ENCODE data around the gene DMC1. TPM values are rescaled to one million over a fixed set of nuclear protein-coding genes. Genes with fewer than 3 reads are reported as not detected.

The DMC1 gene
- total and polyA plus RNA-seq, 10 of the 15 experiments (the other 5 are each of a cell fraction or from before 2014, with no cell fraction given): 1.0 to 21.0 (median 4.5) TPM

- ChIA-PET SMC1A (ENCODE audit: uncharacterized antibody, unreplicated experiment) (interaction anchor here (1.1 kb wide), 1 partner anchor 10 kb away, joined by 3 read pairs; no protein-coding TSS in a partner anchor), POLR2A (no interaction called here), RAD21 (ENCODE audit: unreplicated experiment) (no interaction called here), CTCF (interaction anchor here (1.0 to 1.6 kb wide), 2 partner anchors 66 to 454 kb away, joined by 4 read pairs; no protein-coding TSS in a partner anchor)
- Histone ChIP-seq H3K36me3 (ENCODE audit: control insufficient read depth in 2 of 2, insufficient read depth in 2 of 2, low read length in 1 of 2) (peaks cover 0 to 20% of the 10 kb centered on the region in 2 experiments; a peak in 3 of 4 replicates), H3K9ac (ENCODE audit: control insufficient read depth, insufficient read depth, low read length) (peak within 1 kb of the TSS; percentile 100), H3K4me2 (ENCODE audit: control insufficient read depth, insufficient read depth) (peak within 1 kb of the TSS; percentile 88), H4K20me1 (ENCODE audit: control insufficient read depth, insufficient read depth) (0 out of 2 replicates have a peak, but pooled peaks cover 3% of the 10 kb centered on the region), H3K27ac (ENCODE audit: control insufficient read depth, insufficient read depth) (peak within 1 kb of the TSS; percentile 86), H3K79me2 (ENCODE audit: control insufficient read depth, insufficient read depth, low read length) (peaks cover 48% of the 10 kb centered on the region), H3K9me3 (replicated peaks; ENCODE audit: control insufficient read depth, insufficient read depth, low read length) (no peaks in the 10 kb centered on the region), H3K4me1 (ENCODE audit: control insufficient read depth, insufficient read depth, low read length) (no peaks in the 10 kb centered on the region; the same call in none of the 2 replicates), H2AFZ (ENCODE audit: control insufficient read depth, low read depth, low read length) (peak within 1 kb of the TSS; percentile 74), H3K27me3 (replicated peaks in 1 of 2; ENCODE audit: control insufficient read depth in 2 of 2, insufficient read depth in 2 of 2, low read length in 1 of 2) (no peaks in the 10 kb centered on the region), H3K4me3 (peak within 1 kb of the TSS; percentile 96)
- DNase-seq (ENCODE audit: low read depth, low spot score): peak; percentile 92
- TSS peak; percentile 97 for BruUV-seq (replicated peaks)
- 1% methylated on average over 74 of the region's 83 CpGs for WGBS (ENCODE audit: insufficient coverage, insufficient replicate concordance, low lambda C conversion rate, missing lambda C conversion rate)
- peak; percentile 84 for ATAC-seq
- FAIRE-seq: peak; percentile 96
- in situ Hi-C loops (cut with MboI): no loop called here
- intact Hi-C loops (cut with micrococcal nuclease; ENCODE audit: unreplicated experiment): loop anchor here (10.0 kb wide), 1 partner anchor 198 kb away; the partner anchor contains the start of genes GTPBP1 and JOSD1
- TF ChIP-seq CBX5 (IDR thresholded peaks at IDR 0.05; ENCODE audit: low read depth) (no peak), TAF1 (IDR thresholded peaks at IDR 0.05; ENCODE audit: borderline replicate concordance, low read depth, low read length) (peak; percentile 93), SMAD5 (IDR thresholded peaks at IDR 0.05; ENCODE audit: low read depth) (no peak), PAX8 (IDR thresholded peaks at IDR 0.05) (peak; percentile 94), YBX1 (IDR thresholded peaks at IDR 0.05) (no peak), TBL1XR1 (IDR thresholded peaks at IDR 0.05; ENCODE audit: low read depth, low read length) (0 out of 2 replicates have a peak, but pooled peaks have one; percentile 55), RUNX3 (IDR thresholded peaks at IDR 0.05; ENCODE audit: low read length) (peak; percentile 64), CHD1 (IDR thresholded peaks at IDR 0.05; ENCODE audit: low read depth, low read length) (0 out of 2 replicates have a peak, but pooled peaks have one; percentile 55), ATF7 (IDR thresholded peaks at IDR 0.05; ENCODE audit: low read depth) (peak; percentile 66; the same call in 1 of the 2 replicates), ZBTB33 (IDR thresholded peaks at IDR 0.05) (peak; percentile 76; the same call in 1 of the 2 replicates), PML (IDR thresholded peaks at IDR 0.05; ENCODE audit: low read length) (peak; percentile 48), SMARCA5 (IDR thresholded peaks at IDR 0.05) (peak; percentile 84), NR2C1 (IDR thresholded peaks at IDR 0.05) (peak; percentile 80), RB1 (IDR thresholded peaks at IDR 0.05; ENCODE audit: borderline replicate concordance) (peak; percentile 70; the same call in 1 of the 2 replicates), BMI1 (IDR thresholded peaks at IDR 0.05; ENCODE audit: borderline replicate concordance) (no peak), NFXL1 (IDR thresholded peaks at IDR 0.05; ENCODE audit: borderline replicate concordance) (no peak), RELB (IDR thresholded peaks at IDR 0.05; ENCODE audit: low read depth) (peak; percentile 74), YY1 (IDR thresholded peaks at IDR 0.05; ENCODE audit: low read depth, low read length) (peak; percentile 99), BACH1 (IDR thresholded peaks at IDR 0.05; ENCODE audit: borderline replicate concordance) (peak; percentile 33; the same call in 1 of the 2 replicates), IKZF2 (IDR thresholded peaks at IDR 0.05) (no peak), DPF2 (IDR thresholded peaks at IDR 0.05) (peak; percentile 70; the same call in 1 of the 2 replicates), GABPA (IDR thresholded peaks at IDR 0.05; ENCODE audit: low read depth) (no peak), SP1 (IDR thresholded peaks at IDR 0.05; ENCODE audit: low read depth, low read length) (no peak), MTA2 (IDR thresholded peaks at IDR 0.05; ENCODE audit: low read depth) (no peak)
Measured at GRCh38 chr22:38506118-38506962, 63.6 kb downstream of the DMC1 start, which contains the start of gene DDX17. Gene DDX17, minus strand, starts transcription at chr22:38506311.

All from GM12878 (cell line).